ENCODE data around the gene APCDD1L.

Gene APCDD1L

DNA sequence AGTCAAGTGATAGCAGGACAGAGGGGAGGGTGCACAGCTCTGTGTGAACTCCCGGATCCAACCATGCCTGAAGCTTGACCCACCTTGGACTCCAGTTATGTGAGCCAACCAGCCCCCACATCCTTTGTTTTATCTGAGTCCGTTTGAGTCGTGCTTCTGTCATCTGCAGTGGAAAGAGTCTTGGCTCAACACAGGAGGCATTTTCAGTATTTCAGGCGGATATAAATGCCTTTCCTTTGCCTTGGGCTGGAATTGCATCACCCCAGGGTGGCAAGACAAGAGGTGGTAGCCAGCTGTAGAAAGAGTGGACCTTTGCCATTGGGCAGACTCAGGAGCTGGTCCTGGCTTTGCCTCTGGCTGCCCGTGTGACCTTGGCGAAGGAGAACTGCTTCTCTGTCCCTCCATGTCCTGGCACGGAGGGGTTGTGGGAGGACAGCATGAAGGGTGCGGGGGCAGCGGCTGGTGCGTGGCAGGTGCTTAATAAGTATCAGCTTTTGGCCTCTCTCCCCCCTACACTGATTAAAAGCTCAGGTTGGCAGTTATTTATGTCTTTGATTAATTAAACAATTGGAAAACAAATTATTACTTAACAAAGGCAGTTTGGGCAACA, 42.6 kb upstream of the APCDD1L start:
- no peak for DNase-seq (ENCODE audit: low read depth in 1 of 2, low spot score in 1 of 2)
- H3K27ac ChIP-seq (replicated peaks), result no peak overlapping the region
- TF ChIP-seq GABPA (IDR thresholded peaks at IDR 0.05; ENCODE audit: low read depth), result no peak
- no peak for TF ChIP-seq POLR2AphosphoS5 (IDR thresholded peaks at IDR 0.05; ENCODE audit: low read depth)
- TF ChIP-seq REST (IDR thresholded peaks at IDR 0.05; ENCODE audit: insufficient replicate concordance, low read depth), result no peak
- TF ChIP-seq SPI1 (IDR thresholded peaks at IDR 0.05; ENCODE audit: borderline replicate concordance, low read depth), result no peak
- TF ChIP-seq CTCF (IDR thresholded peaks at IDR 0.05; ENCODE audit: insufficient read depth, low read length), result no peak
- H3K4me3 ChIP-seq (replicated peaks; ENCODE audit: insufficient read depth, low read length), result no peak overlapping the region
- H3K27me3 ChIP-seq (ENCODE audit: insufficient read depth, poor library complexity, severe bottlenecking), result peaks cover 5% of the 10 kb centered on the region

GRCh38 chr20:58556961-58557360, 41.8 kb upstream of the APCDD1L start:
- Histone ChIP-seq H3K27me3 (ENCODE audit: insufficient read depth, poor library complexity, severe bottlenecking) (peaks cover 5% of the 10 kb centered on the region), H3K4me3 (replicated peaks; ENCODE audit: insufficient read depth, low read length) (no peak overlapping the region), H3K27ac (replicated peaks) (no peak overlapping the region)
- TF ChIP-seq CTCF (IDR thresholded peaks at IDR 0.05; ENCODE audit: insufficient read depth, low read length) (no peak), GABPA (IDR thresholded peaks at IDR 0.05; ENCODE audit: low read depth) (no peak), SPI1 (IDR thresholded peaks at IDR 0.05; ENCODE audit: borderline replicate concordance, low read depth) (no peak), POLR2AphosphoS5 (IDR thresholded peaks at IDR 0.05; ENCODE audit: low read depth) (no peak), REST (IDR thresholded peaks at IDR 0.05; ENCODE audit: insufficient replicate concordance, low read depth) (no peak)
- DNase-seq (ENCODE audit: low read depth in 1 of 2, low spot score in 1 of 2), result no peak

- Histone ChIP-seq H3K4me3 (replicated peaks; ENCODE audit: insufficient read depth, low read length) (no peak overlapping the region), H3K27ac (replicated peaks) (no peak overlapping the region), H3K27me3 (ENCODE audit: insufficient read depth, poor library complexity, severe bottlenecking) (peaks cover 5% of the 10 kb centered on the region)
- TF ChIP-seq CTCF (IDR thresholded peaks at IDR 0.05; ENCODE audit: insufficient read depth, low read length) (no peak), REST (IDR thresholded peaks at IDR 0.05; ENCODE audit: insufficient replicate concordance, low read depth) (no peak), SPI1 (IDR thresholded peaks at IDR 0.05; ENCODE audit: borderline replicate concordance, low read depth) (no peak), POLR2AphosphoS5 (IDR thresholded peaks at IDR 0.05; ENCODE audit: low read depth) (no peak), GABPA (IDR thresholded peaks at IDR 0.05; ENCODE audit: low read depth) (no peak)
- DNase-seq (ENCODE audit: low read depth in 1 of 2, low spot score in 1 of 2), result no peak
Measured at GRCh38 chr20:58555078-58555765, 40.0 kb upstream of the APCDD1L start.

Measured in HL-60 (cell line).